MM.1S (cell line): ENCODE measurements around the gene CXADR.
"Not testable (repeated sequence)": the region's sequence is repeated elsewhere in the genome, so short reads cannot be mapped to it uniquely, and the experiment has no call there.

Experiments
- DNase-seq: peaks from one replicate; pipeline ENCODE4 v3.0.0-alpha.2; 2015
- H2AFZ ChIP-seq: fragments of 300-600 bp; sonication (generic); 2 replicates; pipeline ENCODE4 v1.6.0; 2016; ENCODE audit warnings: antibody characterized with exemption, low read length
- H3F3A ChIP-seq: fragments of 300-600 bp; sonication (generic); 2 replicates; pipeline ENCODE4 v1.6.1; 2016; ENCODE audit warnings: mild to moderate bottlenecking, antibody characterized with exemption, low read length, moderate library complexity, mixed read lengths; ENCODE audit not compliant: insufficient read depth
- H3K27ac ChIP-seq: fragments of 300-600 bp; sonication (generic); 2 replicates; pipeline ENCODE4 v1.5.1; 2016; ENCODE audit warnings: mild to moderate bottlenecking, low read length
- H3K27me3 ChIP-seq: fragments of 300-600 bp; sonication (generic); replicated peaks from 2 replicates; pipeline ENCODE4 v1.6.0; 2016; ENCODE audit warnings: low read length; ENCODE audit not compliant: insufficient read depth
- H3K36me3 ChIP-seq: fragments of 300-600 bp; sonication (generic); replicated peaks from 2 replicates; pipeline ENCODE4 v1.6.1; 2016; ENCODE audit warnings: mild to moderate bottlenecking, low read length, mixed read lengths; ENCODE audit not compliant: insufficient read depth
- H3K4me1 ChIP-seq: fragments of 300-600 bp; sonication (generic); 2 replicates; pipeline ENCODE4 v1.6.1; 2016; ENCODE audit warnings: low read length, mixed read lengths
- H3K4me2 ChIP-seq: fragments of 300-600 bp; sonication (generic); 2 replicates; pipeline ENCODE4 v1.6.0; 2016; ENCODE audit warnings: low read depth, low read length
- H3K4me3 ChIP-seq: fragments of 300-600 bp; sonication (generic); 2 replicates; pipeline ENCODE4 v1.5.1; 2016; ENCODE audit warnings: low read length, mixed read lengths
- H3K79me2 ChIP-seq: fragments of 300-600 bp; sonication (generic); 2 replicates; pipeline ENCODE4 v1.6.1; 2016; ENCODE audit warnings: mixed run types, low read length, mixed read lengths
- H3K9ac ChIP-seq: fragments of 300-600 bp; sonication (generic); 2 replicates; pipeline ENCODE4 v1.6.1; 2016; ENCODE audit warnings: low read length, mixed read lengths
- H3K9me2 ChIP-seq: fragments of 300-600 bp; sonication (generic); replicated peaks from 2 replicates; pipeline ENCODE4 v1.6.1; 2016; ENCODE audit warnings: mild to moderate bottlenecking, low read length, mixed read lengths; ENCODE audit not compliant: insufficient read depth
- H3K9me3 ChIP-seq: fragments of 300-600 bp; sonication (generic); replicated peaks from 2 replicates; pipeline ENCODE4 v1.6.1; 2016; ENCODE audit warnings: mild to moderate bottlenecking, low read length, mixed read lengths; ENCODE audit not compliant: insufficient read depth
- H4K20me1 ChIP-seq: fragments of 300-600 bp; sonication (generic); 2 replicates; pipeline ENCODE4 v1.6.1; 2016; ENCODE audit warnings: mild to moderate bottlenecking, low read length, moderate library complexity, mixed read lengths; ENCODE audit not compliant: insufficient read depth
- EZH2 ChIP-seq: fragments of 300-600 bp; sonication (generic); optimal IDR thresholded peaks from 2 replicates; pipeline ENCODE3; 2017; ENCODE audit warnings: low read depth, mild to moderate bottlenecking, antibody characterized with exemption, low read length, mixed read lengths
- EZH2phosphoT487 ChIP-seq: fragments of 300-600 bp; sonication (generic); IDR thresholded peaks from 2 replicates; pipeline ENCODE4 v1.6.1; 2018; ENCODE audit warnings: antibody characterized with exemption, low read length
- TF ChIP-seq, protein P1 (sequence below): fragments of 300-600 bp; sonication (generic); IDR thresholded peaks from 2 replicates; pipeline ENCODE4 v1.5.1; 2016; ENCODE audit warnings: antibody characterized with exemption, low read length, mixed read lengths

CXADR gene

DNA sequence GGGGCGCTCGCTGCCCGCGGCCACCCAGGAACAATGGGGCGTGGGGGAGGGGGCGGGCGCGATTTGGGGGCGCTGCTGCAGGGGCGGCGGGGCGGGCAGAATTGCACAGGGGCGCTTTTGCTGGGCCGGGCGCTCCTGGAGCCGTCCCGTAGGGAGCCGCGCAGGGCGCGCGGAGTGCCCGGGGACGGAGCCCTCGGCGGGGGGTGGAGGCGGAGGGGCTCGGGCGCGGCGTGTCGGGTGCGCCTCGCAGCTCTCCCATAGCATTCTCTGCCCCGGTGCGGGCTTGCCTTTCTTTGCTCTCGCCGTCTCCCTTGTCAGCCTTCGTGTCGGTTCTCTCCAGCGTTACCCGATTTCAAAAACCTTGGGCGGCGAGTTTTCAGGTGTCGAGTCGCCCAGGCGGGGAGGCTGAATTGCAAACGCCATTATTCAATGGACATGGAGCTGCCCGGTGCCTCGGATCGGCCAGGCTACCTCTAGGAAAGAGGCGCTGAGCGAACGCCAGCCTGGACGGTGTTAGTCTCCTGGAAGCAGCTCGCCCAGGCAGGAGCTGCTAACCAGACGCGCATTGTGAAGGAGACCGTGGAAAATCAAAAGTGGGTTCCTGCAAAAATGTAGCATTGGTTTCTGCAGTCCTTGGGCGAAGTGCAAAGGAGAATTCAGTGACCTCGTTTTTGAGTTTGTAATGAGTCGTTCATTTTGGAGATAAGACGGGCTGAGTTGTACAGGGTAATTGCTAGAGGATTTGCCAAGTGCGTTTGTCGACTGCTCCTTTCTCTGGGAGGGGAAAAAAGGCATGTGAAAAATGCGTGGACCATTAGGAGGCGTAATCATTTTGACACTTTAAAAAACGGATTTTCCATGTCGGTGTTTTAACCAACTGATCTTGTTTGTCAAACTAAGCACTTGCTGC lies 626 bp downstream of the CXADR start:
- TF ChIP-seq, protein P1, sequence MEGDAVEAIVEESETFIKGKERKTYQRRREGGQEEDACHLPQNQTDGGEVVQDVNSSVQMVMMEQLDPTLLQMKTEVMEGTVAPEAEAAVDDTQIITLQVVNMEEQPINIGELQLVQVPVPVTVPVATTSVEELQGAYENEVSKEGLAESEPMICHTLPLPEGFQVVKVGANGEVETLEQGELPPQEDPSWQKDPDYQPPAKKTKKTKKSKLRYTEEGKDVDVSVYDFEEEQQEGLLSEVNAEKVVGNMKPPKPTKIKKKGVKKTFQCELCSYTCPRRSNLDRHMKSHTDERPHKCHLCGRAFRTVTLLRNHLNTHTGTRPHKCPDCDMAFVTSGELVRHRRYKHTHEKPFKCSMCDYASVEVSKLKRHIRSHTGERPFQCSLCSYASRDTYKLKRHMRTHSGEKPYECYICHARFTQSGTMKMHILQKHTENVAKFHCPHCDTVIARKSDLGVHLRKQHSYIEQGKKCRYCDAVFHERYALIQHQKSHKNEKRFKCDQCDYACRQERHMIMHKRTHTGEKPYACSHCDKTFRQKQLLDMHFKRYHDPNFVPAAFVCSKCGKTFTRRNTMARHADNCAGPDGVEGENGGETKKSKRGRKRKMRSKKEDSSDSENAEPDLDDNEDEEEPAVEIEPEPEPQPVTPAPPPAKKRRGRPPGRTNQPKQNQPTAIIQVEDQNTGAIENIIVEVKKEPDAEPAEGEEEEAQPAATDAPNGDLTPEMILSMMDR = peak; percentile 20; the same call in 1 of the 2 replicates
- TF ChIP-seq EZH2 = no peak
- Histone ChIP-seq H3K9ac (peak overlapping the region; percentile 52), H3K27me3 (no peaks in the 10 kb centered on the region), H3K36me3 (no peaks in the 10 kb centered on the region), H3K79me2 (peaks cover 23% of the 10 kb centered on the region), H3K9me3 (no peaks in the 10 kb centered on the region), H3K4me2 (peak overlapping the region; percentile 93), H3K27ac (peak overlapping the region; percentile 66; the same call in 1 of the 2 replicates), H3F3A (peaks cover 8% of the 10 kb centered on the region), H2AFZ (peak overlapping the region; percentile 88), H3K4me3 (peak overlapping the region; percentile 72), H3K9me2 (no peaks in the 10 kb centered on the region), H3K4me1 (peaks cover 9% of the 10 kb centered on the region; the same call in 1 of the 2 replicates), H4K20me1 (no peaks in the 10 kb centered on the region)
- peak; percentile 37 for DNase-seq

DNA sequence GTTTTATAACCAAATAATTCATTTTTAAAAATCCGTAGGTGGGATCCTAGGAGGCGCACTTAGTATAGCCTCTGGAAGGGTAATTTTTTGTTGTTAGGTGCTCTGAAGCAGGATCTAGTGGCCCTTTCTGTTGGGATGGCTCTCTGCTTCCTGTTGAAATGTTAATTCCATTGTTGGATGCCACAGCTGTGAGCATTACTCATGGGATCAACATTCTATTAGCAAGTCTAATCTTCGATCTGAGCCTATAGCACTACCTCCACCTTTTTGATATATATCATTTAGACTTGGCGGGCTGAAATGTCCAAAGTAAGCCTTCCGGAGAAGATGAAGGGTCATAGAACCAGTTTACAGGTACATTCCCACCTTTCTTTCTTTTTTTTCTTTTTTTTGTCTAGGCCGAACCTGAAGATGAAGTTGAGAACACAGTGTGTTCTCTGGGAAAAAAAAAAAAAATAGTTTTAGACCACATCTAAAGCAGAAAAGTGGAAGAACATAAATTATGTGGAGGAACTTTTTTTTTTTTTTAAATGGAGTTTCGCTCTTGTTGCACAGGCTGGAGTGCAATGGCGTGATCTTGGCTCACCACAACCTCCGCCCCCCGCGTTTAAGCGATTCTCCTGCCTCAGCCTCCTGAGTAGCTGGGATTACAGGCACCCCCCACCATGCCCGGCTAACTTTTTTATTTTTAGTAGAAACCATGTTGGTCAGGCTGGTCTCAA lies 1.4 kb downstream of the CXADR start:
- H3K9me2 ChIP-seq = no peaks in the 10 kb centered on the region
- peak overlapping the region; percentile 88; the same call in 1 of the 2 replicates for H2AFZ ChIP-seq
- H3K9ac ChIP-seq = peak overlapping the region; percentile 52; the same call in 1 of the 2 replicates
- no peaks in the 10 kb centered on the region for H3K9me3 ChIP-seq
- no peak overlapping the region for H3K27ac ChIP-seq
- H4K20me1 ChIP-seq = no peaks in the 10 kb centered on the region
- H3K4me2 ChIP-seq = peak overlapping the region; percentile 93
- DNase-seq = no peak
- H3K27me3 ChIP-seq = no peaks in the 10 kb centered on the region
- no peaks in the 10 kb centered on the region for H3K36me3 ChIP-seq
- TF ChIP-seq EZH2 = no peak
- peaks cover 9% of the 10 kb centered on the region; the same call in 1 of the 2 replicates for H3K4me1 ChIP-seq
- peak overlapping the region; percentile 72 for H3K4me3 ChIP-seq
- peaks cover 23% of the 10 kb centered on the region for H3K79me2 ChIP-seq
- H3F3A ChIP-seq = peaks cover 8% of the 10 kb centered on the region

- not testable (repeated sequence) for H2AFZ ChIP-seq, DNase-seq, H3K9ac ChIP-seq, H4K20me1 ChIP-seq, H3K9me2 ChIP-seq, H3K4me2 ChIP-seq, H3K27me3 ChIP-seq, H3K36me3 ChIP-seq, H3K9me3 ChIP-seq, H3F3A ChIP-seq, H3K4me1 ChIP-seq, H3K4me3 ChIP-seq, H3K27ac ChIP-seq
- H3K79me2 ChIP-seq = peaks cover 32% of the 10 kb centered on the region
Measured at GRCh38 chr21:17517008-17517407, 4.2 kb downstream of the CXADR start.

DNA sequence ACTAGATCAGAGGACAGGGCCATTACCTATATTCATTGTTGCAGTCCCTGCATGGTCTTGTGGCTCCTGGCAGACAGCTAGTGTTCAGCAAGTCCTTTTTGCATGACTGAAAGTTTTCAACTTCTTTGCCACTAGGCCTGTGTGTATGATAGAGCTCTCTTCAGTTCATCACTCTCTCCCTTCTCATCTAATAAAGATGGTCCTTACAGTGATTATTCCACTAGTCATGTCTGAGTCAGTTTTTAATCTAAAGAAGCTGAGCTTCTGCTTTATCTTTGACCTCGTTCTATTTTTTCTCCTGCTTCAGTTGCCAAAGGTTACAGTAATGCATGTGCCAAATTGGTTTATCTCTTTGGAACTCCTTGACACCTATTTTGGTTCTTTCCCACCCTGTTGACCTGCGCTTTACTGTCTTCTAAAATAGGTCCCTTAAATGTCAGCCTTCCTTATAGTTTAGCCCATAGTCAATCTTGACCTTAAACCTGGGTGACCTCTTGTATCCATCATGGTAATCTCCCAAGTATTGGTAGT lies 6.4 kb downstream of the CXADR start:
- H3K4me3 ChIP-seq = no peak overlapping the region
- no peak overlapping the region for H3K27ac ChIP-seq
- no peak overlapping the region for H3K9ac ChIP-seq
- no peaks in the 10 kb centered on the region for H3F3A ChIP-seq
- H3K4me1 ChIP-seq = peaks cover 2% of the 10 kb centered on the region; the same call in 1 of the 2 replicates
- H4K20me1 ChIP-seq = no peaks in the 10 kb centered on the region
- DNase-seq = no peak
- peaks cover 28% of the 10 kb centered on the region for H3K79me2 ChIP-seq
- H3K9me2 ChIP-seq = no peaks in the 10 kb centered on the region
- no peaks in the 10 kb centered on the region for H3K27me3 ChIP-seq
- H3K4me2 ChIP-seq = no peak overlapping the region
- H3K9me3 ChIP-seq = no peaks in the 10 kb centered on the region
- no peaks in the 10 kb centered on the region for H3K36me3 ChIP-seq
- TF ChIP-seq EZH2phosphoT487 (no peak), EZH2 (no peak)
- TF ChIP-seq, protein P1 = no peak
- no peak overlapping the region for H2AFZ ChIP-seq
